ENCODE data around the gene FLT1. TPM values are rescaled to one million over a fixed set of nuclear protein-coding genes. Genes with fewer than 3 reads are reported as not detected.

Gene FLT1
- total RNA-seq, 1 experiment from 2014 or later: 0.25 TPM

GRCh38 chr13:28498481-28499115 is 3.7 kb upstream of the FLT1 start:
- RAD21 ChIA-PET (ENCODE audit: low non-redundant PET in 1 of 2, low total read pairs in 2 of 2, uncharacterized antibody in 2 of 2, unreplicated experiment in 2 of 2): no interaction called here
- Histone ChIP-seq H3K9ac (ENCODE audit: low read length) (no peak overlapping the region), H3K4me3 (replicated peaks in 1 of 2; ENCODE audit: low read depth in 1 of 2, low read length in 2 of 2) (no peak overlapping the region), H3K36me3 (ENCODE audit: control insufficient read depth in 1 of 2, insufficient read depth in 2 of 2, low read length in 2 of 2) (no peaks in the 10 kb centered on the region), H3K79me2 (ENCODE audit: insufficient read depth, low read length) (no peaks in the 10 kb centered on the region), H3K9me3 (ENCODE audit: control insufficient read depth in 1 of 2, insufficient read depth in 1 of 2, low read depth in 1 of 2, low read length in 2 of 2) (no peaks in the 10 kb centered on the region), H3K4me2 (ENCODE audit: low read length) (no peak overlapping the region), H3K27me3 (ENCODE audit: insufficient read depth, low read length) (no peaks in the 10 kb centered on the region), H3K9me2 (ENCODE audit: insufficient read depth) (no peaks in the 10 kb centered on the region), H3K27ac (ENCODE audit: low read depth, low read length) (no peak overlapping the region), H2AFZ (ENCODE audit: low read depth, low read length, poor library complexity, severe bottlenecking) (no peak overlapping the region), H4K20me1 (ENCODE audit: insufficient read depth) (no peaks in the 10 kb centered on the region), H3K4me1 (ENCODE audit: control insufficient read depth in 1 of 2, insufficient read depth in 2 of 2, low read length in 2 of 2) (no peaks in the 10 kb centered on the region)
- no TSS peak for BruUV-seq (replicated peaks)
- POLR2A ChIA-PET: no interaction called here
- intact Hi-C loops (cut with micrococcal nuclease): no loop called here
- no peak for TF ChIP-seq POLR2AphosphoS5 (IDR thresholded peaks at IDR 0.05; ENCODE audit: low read depth, low read length)
- no peak for TF ChIP-seq MAX (IDR thresholded peaks at IDR 0.05)
- TF ChIP-seq EZH2phosphoT487 (IDR thresholded peaks at IDR 0.05; ENCODE audit: borderline replicate concordance): no peak
- no peak for TF ChIP-seq FOSL1 (IDR thresholded peaks at IDR 0.05; ENCODE audit: low read depth)
- TF ChIP-seq ZFX (IDR thresholded peaks at IDR 0.05): no peak
- no peak for TF ChIP-seq SP1 (IDR thresholded peaks at IDR 0.05; ENCODE audit: low read depth)
- TF ChIP-seq ELF1 (IDR thresholded peaks at IDR 0.05; ENCODE audit: borderline replicate concordance, low read depth): no peak
- no peak for TF ChIP-seq ATF3 (IDR thresholded peaks at IDR 0.05)
- no peak for TF ChIP-seq CBX3 (IDR thresholded peaks at IDR 0.05; ENCODE audit: low read depth)
- no peak for TF ChIP-seq SRF (IDR thresholded peaks at IDR 0.05; ENCODE audit: low read depth)
- no peak for TF ChIP-seq RAD21 (IDR thresholded peaks at IDR 0.05; ENCODE audit: low read depth)
- TF ChIP-seq TCF7L2 (IDR thresholded peaks at IDR 0.05; ENCODE audit: borderline replicate concordance, extremely low read depth, insufficient read depth, insufficient read length): no peak
- no peak for TF ChIP-seq JUND (IDR thresholded peaks at IDR 0.05)
- TF ChIP-seq ZNF274 (IDR thresholded peaks at IDR 0.05; ENCODE audit: low read depth, low read length): no peak
- no peak for TF ChIP-seq EZH2 (IDR thresholded peaks at IDR 0.05)
- no peak for ATAC-seq
- CTCF ChIA-PET: no interaction called here
- DNase-seq (ENCODE audit: low read depth, low spot score): no peak
